Hypothalamus (tissue), 51 donors: ENCODE results near the gene OR5M10.
"Not testable (repeated sequence)": the region's sequence is repeated elsewhere in the genome, so short reads cannot be mapped to it uniquely, and the experiment has no call there.

ENCODE experiments used
- DNase-seq, 51 donors: peaks; one replicate each; lab custom pipeline; 2025; lab: John Stamatoyannopoulos, UW

Gene OR5M10

DNA sequence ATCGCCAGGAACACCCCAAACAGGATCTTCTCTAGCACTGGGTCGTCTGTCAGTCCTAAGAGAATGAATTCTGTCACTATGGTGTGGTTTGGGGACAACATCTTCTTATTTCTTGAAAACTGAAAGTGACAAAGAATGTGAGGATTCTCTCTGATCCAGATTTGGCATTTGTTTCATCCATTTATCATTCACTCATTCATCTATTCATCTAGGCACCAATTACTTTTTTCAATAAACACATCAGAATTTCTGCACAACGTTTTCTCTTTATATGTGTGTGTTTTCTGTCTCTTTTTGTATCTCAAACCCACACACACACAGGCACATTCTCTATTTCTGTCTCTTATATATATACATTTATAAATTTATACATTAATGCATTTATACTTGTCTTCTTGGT, at the start of gene OR5M10:
Gene OR5M10 (minus strand): TSS at position 101 of the 400 bp plus-strand sequence. CDS start 0 bp downstream, at position 101.
- DNase-seq, result no peak

DNA sequence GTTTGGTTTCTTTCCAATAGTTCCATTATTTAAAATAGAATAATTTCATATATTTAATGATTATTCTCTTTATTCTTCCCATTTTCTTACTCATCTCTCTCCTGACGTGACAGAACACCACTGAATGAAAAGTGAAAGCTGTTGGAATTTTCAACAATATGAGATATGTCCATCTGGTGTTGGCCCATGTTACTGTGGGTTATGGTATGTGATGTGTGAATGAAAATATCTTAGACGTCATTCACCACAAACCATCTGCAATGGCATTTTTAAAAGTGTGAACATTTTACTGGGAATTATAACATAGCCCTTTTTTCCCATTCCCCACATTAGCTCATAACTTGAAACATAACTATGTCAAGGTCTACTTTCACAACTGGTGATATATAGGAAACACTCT, 48.4 kb upstream of the OR5M10 start:
- DNase-seq, result no peak

DNA sequence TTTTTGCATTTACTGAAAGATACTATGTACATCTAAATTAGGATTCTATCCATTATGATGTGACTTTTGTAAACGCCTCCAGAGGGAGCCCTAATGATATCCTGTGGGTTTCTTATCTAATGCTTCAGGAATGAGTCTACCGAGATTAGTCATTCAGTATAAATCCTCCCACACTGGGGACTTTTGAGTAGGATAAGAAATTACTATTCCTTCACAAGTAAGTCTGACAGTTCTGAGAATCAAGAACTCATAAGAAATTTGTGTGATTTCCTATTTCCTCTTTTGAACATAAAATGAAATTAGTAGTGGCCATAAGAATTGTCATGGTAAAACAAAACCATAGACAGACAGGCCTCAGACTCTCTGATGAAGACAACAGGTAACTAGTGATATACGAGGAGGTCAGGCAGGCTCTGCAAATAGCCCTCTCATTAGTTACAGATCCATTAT, 47.2 kb upstream of the OR5M10 start:
- peak in 1 of 51 donors; percentile 39 for DNase-seq

DNA sequence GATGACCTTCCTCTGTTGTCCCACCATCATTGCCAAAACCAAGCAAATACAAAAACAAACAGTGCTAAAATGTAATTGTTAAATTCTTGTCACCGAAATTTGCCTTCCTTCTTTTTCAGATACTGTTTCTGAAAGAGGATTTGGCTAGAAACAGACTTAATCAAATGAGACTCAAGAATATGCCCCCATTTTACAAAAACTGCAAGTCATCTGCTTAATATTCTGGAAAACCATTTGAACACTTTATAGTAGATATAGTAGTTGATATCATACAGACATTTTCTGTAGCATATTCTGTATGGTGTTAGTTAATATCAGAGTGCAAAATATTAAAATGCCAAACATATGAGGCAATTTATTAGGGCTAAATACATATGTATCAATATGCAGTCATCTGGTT, 33.7 kb upstream of the OR5M10 start:
- no peak for DNase-seq

DNA sequence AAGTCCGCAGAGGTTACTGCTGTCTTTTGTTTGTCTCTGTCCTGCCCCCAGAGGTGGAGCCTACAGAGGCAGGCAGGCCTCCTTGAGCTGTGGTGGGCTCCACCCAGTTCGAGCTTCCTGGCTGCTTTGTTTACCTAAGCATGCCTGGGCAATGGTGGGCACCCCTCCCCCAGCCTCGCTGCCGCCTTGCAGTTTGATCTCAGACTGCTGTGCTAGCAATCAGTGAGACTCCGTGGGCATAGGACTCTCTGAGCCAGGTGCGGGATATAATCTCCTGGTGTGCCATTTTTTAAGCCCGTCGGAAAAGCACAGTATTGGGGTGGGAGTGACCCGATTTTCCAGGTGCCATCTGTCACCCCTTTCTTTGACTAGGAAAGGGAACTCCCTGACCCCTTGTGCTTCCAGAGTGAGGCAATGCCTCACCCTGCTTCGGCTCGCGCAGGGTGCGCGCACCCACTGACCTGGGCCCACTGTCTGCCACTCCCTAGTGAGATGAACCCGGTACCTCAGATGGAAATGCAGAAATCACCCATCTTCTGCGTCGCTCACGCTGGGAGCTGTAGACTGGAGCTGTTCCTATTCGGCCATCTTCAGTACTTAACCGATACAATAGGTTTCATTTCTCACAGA, 14.7 kb upstream of the OR5M10 start:
- not testable (repeated sequence) for DNase-seq

DNA sequence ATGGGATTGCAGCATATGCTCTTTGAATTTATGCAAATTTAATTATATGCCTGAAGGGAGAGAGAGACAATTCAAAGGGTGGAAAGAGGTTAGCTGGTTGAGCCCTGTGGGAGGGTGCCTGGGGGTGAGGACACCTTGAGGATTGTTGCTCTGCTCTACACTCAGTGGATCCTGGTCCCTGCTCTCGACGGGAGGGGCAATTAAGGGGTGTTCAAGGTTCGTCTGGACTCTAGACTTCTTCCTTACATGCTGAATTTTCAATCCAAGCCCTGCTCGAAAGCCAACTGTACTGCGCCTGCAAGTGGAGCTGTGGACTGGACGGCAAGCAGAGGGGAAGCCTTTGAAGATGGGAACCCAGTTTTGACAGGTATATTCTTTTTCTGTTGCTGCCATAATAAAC, 18.9 kb downstream of the OR5M10 start:
- DNase-seq, result no peak

DNA sequence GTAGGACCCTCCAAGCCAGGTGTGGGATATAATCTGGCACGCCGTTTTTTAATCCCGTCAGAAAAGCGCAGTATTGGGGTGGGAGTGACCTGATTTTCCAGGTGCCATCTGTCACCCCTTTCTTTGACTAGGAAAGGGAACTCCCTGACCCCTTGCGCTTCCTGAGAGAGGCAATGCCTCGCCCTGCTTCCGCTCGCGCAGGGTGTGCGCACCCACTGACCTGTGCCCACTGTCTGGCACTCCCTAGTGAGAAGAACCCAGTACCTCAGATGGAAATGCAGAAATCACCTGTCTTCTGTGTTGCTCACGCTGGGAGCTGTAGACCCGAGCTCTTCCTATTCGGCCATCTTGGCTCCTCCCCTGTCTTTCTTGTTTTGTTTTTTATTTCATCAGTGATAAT, 22.8 kb downstream of the OR5M10 start:
- not testable (repeated sequence) for DNase-seq

DNA sequence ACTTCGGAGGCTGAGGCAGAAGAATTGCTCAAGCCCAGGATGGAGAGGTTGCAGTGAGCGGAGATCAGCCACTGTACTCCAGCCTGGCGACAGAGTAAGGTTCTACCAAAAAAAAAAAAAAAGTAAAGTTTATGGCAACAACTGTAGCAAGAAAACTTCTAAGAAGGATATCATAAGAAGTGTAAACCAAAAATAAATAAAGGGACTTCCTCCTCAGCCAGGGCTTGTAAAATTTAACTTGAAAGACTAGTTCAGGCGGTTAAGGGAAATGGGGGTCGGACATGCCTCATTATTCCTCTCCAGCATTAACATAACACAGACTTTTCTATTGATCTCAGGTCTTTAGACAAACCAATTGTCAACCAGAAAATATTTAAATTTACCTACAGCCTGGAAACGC, 32.0 kb downstream of the OR5M10 start:
- no peak for DNase-seq

DNA sequence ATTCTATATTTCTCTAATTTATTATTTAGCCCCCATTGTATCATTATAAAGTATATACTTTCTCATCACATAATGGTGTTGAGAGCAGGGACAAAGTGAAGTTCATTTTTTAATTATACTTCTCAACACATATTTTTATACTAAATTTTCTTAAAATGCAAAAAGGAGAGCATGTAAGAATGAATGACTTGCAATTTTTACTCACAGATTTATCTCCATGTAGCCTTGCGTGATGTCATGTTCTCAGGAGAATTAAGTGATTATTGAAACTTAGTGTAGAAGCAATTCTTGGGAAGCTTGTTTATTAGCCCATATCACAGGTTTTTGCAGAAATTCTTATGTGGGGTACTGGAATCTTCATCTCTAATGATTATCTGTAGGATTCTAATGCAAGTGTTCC, 33.8 kb downstream of the OR5M10 start:
- no peak for DNase-seq

DNA sequence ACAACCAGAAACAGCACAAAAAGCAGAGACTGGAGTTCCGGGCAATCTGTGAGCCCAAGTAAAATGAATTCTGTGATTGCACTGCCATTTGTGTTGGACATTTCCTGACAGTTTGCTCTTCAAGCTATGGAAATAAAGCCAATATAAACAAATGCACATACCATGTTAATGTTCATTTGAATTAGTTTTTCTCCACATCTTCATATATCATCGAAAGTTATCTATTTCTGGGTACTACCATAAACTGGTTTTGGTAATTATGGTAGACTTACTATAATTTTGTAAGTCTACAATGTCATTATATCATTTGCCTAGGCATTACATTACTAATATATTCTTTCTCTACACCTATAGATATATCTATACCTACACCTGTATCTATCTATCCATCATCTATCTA, 34.4 kb downstream of the OR5M10 start, which contains the start of gene OR5M11:
Gene OR5M11 (minus strand): TSS at position 101 of the 400 bp plus-strand sequence. CDS start 0 bp downstream, at position 101.
- no peak for DNase-seq

DNA sequence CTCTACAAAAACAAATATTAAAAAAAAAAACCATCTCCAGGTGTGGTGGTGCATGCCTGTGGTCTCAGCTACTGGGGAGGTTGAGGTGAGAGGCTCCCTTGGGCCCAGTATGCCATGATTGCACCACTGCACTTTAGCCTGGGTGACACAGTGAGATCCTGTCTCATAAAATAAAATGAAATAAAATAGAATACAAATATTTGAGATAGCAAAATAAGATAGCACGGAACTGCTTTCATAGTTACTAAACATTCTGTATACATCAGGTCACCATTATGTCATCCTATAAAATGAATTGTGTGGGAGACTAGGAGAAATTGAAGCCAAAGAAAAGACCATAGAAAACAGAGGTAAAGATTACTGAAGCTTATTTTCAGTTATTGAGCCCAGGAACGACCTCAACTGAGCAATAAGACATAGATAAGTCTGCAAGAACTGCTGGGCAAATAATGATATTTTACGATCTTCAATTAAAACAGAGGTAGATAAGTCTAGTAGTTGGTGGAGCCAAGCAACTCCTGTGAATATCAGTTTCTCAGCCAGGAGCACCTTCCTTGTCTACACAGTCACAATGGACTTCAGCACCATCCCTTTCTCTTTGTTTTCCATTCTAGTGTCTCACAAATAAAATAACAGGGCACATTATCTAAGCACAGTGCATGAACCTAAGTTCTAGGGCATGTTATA, 44.3 kb downstream of the OR5M10 start:
- DNase-seq, result no peak

DNA sequence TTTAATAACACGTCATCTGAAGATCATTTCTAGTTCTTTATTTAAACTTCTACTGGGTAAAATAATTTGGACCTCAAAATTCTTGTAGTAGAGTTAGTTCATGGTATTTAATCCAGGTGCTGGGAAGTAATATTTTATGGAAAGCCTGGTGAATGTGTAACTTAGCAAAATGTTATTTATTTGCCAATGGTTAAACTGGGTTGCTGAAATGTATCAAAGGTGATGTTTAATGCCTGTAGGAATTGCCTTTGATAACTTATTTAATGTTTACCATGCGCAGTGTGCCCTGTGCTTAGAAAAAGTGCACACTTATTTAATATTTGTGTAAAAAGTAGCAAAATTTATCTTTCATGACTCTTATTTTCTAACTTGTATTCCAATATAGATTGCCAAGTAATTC, 45.7 kb downstream of the OR5M10 start:
- DNase-seq, result no peak
